Keratinocyte (primary cell): Measurements from ENCODE around the gene GCHFR. TPM values are rescaled to one million over a fixed set of nuclear protein-coding genes. Genes with fewer than 3 reads are reported as not detected.

Source experiments
- DNase-seq: peaks from one replicate; pipeline ENCODE4 v3.0.0-alpha.2; 2011; ENCODE audit warnings: low read depth, missing footprints, low spot score
- FAIRE-seq: peaks from 2 replicates; lab custom pipeline; 2011; peaks lifted over from hg19 to GRCh38; lab: Jason Lieb, UNC
- H2AFZ ChIP-seq: 2 replicates; pipeline ENCODE4 v1.6.0; 2012; ENCODE audit warnings: low read length, control low read depth, inconsistent platforms; ENCODE audit not compliant: control insufficient read depth
- H3K27ac ChIP-seq: 2 replicates; pipeline ENCODE4 v1.5.1; 2011; ENCODE audit warnings: low read length; ENCODE audit not compliant: control insufficient read depth, insufficient read depth
- H3K27me3 ChIP-seq: 3 replicates; pipeline ENCODE4 v1.6.0; 2011; ENCODE audit warnings: low read length; ENCODE audit not compliant: control insufficient read depth, insufficient read depth; ENCODE audit errors: extremely low read depth
- H3K36me3 ChIP-seq, 2 experiments: 2 replicates in 1 of 2; 3 replicates in 1 of 2; pipeline ENCODE4 v1.5.1; 2011; ENCODE audit warnings: low read length in 2 of 2, mild to moderate bottlenecking in 1 of 2; ENCODE audit not compliant: control insufficient read depth in 2 of 2, insufficient read depth in 2 of 2; ENCODE audit errors: extremely low read depth in 1 of 2
- H3K4me1 ChIP-seq: 3 replicates; pipeline ENCODE4 v1.5.1; 2011; ENCODE audit warnings: low read length; ENCODE audit not compliant: control insufficient read depth, insufficient read depth; ENCODE audit errors: extremely low read depth
- H3K4me2 ChIP-seq: 3 replicates; pipeline ENCODE4 v1.6.0; 2011; ENCODE audit warnings: low read depth, low read length; ENCODE audit not compliant: control insufficient read depth, insufficient read depth; ENCODE audit errors: extremely low read depth
- H3K4me3 ChIP-seq, 3 experiments: fragments of 200-600 bp in 1 of 3; sonication (generic) in 1 of 3; 2 replicates in 2 of 3; 3 replicates in 1 of 3; pipeline ENCODE4 v1.5.1; 2011 to 2016; ENCODE audit warnings: low read length in 3 of 3, mild to moderate bottlenecking in 3 of 3, control low read depth in 2 of 3, inconsistent platforms in 1 of 3, low read depth in 1 of 3, mixed read lengths in 1 of 3, mixed run types in 1 of 3, moderate library complexity in 1 of 3; ENCODE audit not compliant: control insufficient read depth in 2 of 3, insufficient read depth in 2 of 3; ENCODE audit errors: extremely low read depth in 1 of 3
- H3K79me2 ChIP-seq: 2 replicates; pipeline ENCODE4 v1.6.0; 2012; ENCODE audit warnings: low read length; ENCODE audit not compliant: control insufficient read depth, insufficient read depth
- H3K9ac ChIP-seq: 3 replicates; pipeline ENCODE4 v1.6.0; 2011; ENCODE audit warnings: low read length; ENCODE audit not compliant: control insufficient read depth, insufficient read depth; ENCODE audit errors: extremely low read depth
- H3K9me1 ChIP-seq: 3 replicates; pipeline ENCODE4 v1.6.0; 2011; ENCODE audit warnings: low read length; ENCODE audit not compliant: control insufficient read depth, insufficient read depth; ENCODE audit errors: extremely low read depth
- H3K9me3 ChIP-seq: 2 replicates; pipeline ENCODE4 v1.5.1; 2012; ENCODE audit warnings: low read depth, low read length; ENCODE audit not compliant: control insufficient read depth
- H4K20me1 ChIP-seq: 3 replicates; pipeline ENCODE4 v1.6.0; 2011; ENCODE audit warnings: low read length; ENCODE audit not compliant: control insufficient read depth, insufficient read depth; ENCODE audit errors: extremely low read depth
- CTCF ChIP-seq, 3 experiments: IDR thresholded peaks in 1 of 3; conservative IDR thresholded peaks in 1 of 3; optimal IDR thresholded peaks in 1 of 3; 2 replicates in 2 of 3; 3 replicates in 1 of 3; pipeline versions ENCODE3 to v1.5.1; 2011; ENCODE audit warnings: low read length in 3 of 3, mild to moderate bottlenecking in 3 of 3, moderate library complexity in 2 of 3, control low read depth in 1 of 3, inconsistent platforms in 1 of 3; ENCODE audit not compliant: insufficient read depth in 2 of 3; ENCODE audit errors: extremely low read depth in 1 of 3
- EZH2 ChIP-seq: IDR thresholded peaks from one replicate; pipeline ENCODE4 v1.6.1; 2012; ENCODE audit warnings: inconsistent platforms, mild to moderate bottlenecking, low read length, moderate library complexity
- dilution Hi-C: fragments of 300-500 bp; cut with MboI; formaldehyde crosslinking; loops from one replicate; pipeline ENCODE4 v1.7.0; 2020; ENCODE audit warnings: low sequenced_read_pairs; ENCODE audit not compliant: extremely low pct_ligation_motif_present
- polyA plus RNA-seq, 5 experiments: library from polyadenylated mRNA; depleted of rRNA in 3 of 5; stranded (reverse) in 3 of 5; stranded (forward) in 1 of 5; unstranded in 1 of 5; fragments of >200 nt; gene quantifications; 1 replicate in 1 of 5; 2 replicates in 3 of 5; 3 replicates in 1 of 5; pipeline versions ENCODE4 v1.2.1 to v1.2.3, GENCODE V29; 2011 to 2012; ENCODE audit warnings: missing spikeins in 2 of 5, low read depth in 1 of 5, low replicate concordance in 1 of 5

The GCHFR gene
- polyA plus RNA-seq, 1 donor (not counting 4 experiments of a cell fraction or from before 2014, with no cell fraction given): 2.7 TPM

DNA sequence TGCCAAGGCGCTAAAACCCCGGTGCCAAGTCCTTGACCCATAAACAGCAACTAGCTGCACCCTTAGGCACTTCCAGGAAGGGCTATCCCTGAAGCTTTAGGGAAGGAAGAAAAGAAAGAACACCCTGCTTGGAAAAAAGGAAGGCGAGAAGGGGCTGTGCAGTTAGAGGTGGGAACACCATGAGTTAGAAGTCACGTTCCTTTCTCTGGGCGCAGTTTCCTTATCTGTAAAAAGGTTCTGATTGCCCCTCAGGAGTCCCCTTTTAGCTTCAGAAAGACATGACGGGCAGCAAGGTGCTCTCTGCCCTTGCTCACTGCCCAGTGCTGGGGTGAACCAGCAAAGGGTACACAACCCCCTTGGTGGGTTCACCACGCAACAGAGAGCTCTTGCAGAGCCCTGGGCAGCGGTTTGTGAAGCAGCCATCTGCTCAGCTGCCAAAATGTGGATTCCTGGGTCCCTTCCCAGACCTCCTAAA is 798 bp downstream of the GCHFR start:
- Histone ChIP-seq H3K27ac (peak overlapping the region; percentile 4), H3K79me2 (no peaks in the 10 kb centered on the region), H3K9ac (peak overlapping the region; percentile 10), H3K4me2 (peak overlapping the region; percentile 86), H3K9me3 (no peaks in the 10 kb centered on the region), H3K4me1 (peaks cover 62% of the 10 kb centered on the region), H3K4me3 (peak overlapping the region in 1 of 3 experiments; percentile 61), H3K9me1 (peaks cover 2% of the 10 kb centered on the region), H2AFZ (no peak overlapping the region), H3K36me3 (peaks cover 0 to 2% of the 10 kb centered on the region in 2 experiments), H3K27me3 (no peaks in the 10 kb centered on the region), H4K20me1 (no peaks in the 10 kb centered on the region)
- no peak for FAIRE-seq
- dilution Hi-C loops: no loop called here
- TF ChIP-seq EZH2 (no peak), CTCF (optimal IDR thresholded peaks at IDR 0.05 in 1 of 3, IDR thresholded peaks at IDR 0.05 in 1 of 3, conservative IDR thresholded peaks at IDR 0.05 in 1 of 3; ENCODE audit: extremely low read depth in 1 of 3, insufficient read depth in 2 of 3, low read length in 3 of 3) (no peak)
- no peak for DNase-seq

- TF ChIP-seq CTCF (optimal IDR thresholded peaks at IDR 0.05 in 1 of 3, IDR thresholded peaks at IDR 0.05 in 1 of 3, conservative IDR thresholded peaks at IDR 0.05 in 1 of 3; ENCODE audit: extremely low read depth in 1 of 3, insufficient read depth in 2 of 3, low read length in 3 of 3) (no peak), EZH2 (no peak)
- peaks cover 74% of the 10 kb centered on the region for H3K4me1 ChIP-seq
Measured at GRCh38 chr15:40766194-40766815, 2.4 kb downstream of the GCHFR start.

More at GRCh38 chr15:40766194-40766815, 2.4 kb downstream of the GCHFR start:
- peak overlapping the region in 1 of 3 experiments; percentile 30 for H3K4me3 ChIP-seq
- H4K20me1 ChIP-seq: no peaks in the 10 kb centered on the region
- no peaks in the 10 kb centered on the region for H3K27me3 ChIP-seq
- peaks cover 2% of the 10 kb centered on the region for H3K9me1 ChIP-seq
- dilution Hi-C loops: no loop called here
- H2AFZ ChIP-seq: no peak overlapping the region
- peak overlapping the region; percentile 52 for H3K4me2 ChIP-seq
- no peaks in the 10 kb centered on the region for H3K79me2 ChIP-seq
- no peaks in the 10 kb centered on the region for H3K9me3 ChIP-seq
- no peak for DNase-seq
- H3K9ac ChIP-seq: peak overlapping the region; percentile 39
- FAIRE-seq: no peak
- peaks cover 4% of the 10 kb centered on the region in 2 experiments for H3K36me3 ChIP-seq
- peak overlapping the region; percentile 32 for H3K27ac ChIP-seq
